Endodermal cell (in vitro differentiated cells): ENCODE results near the gene RINL. TPM values are rescaled to one million over a fixed set of nuclear protein-coding genes. Genes with fewer than 3 reads are reported as not detected.

Experiments
- DNase-seq: peaks from one replicate; pipeline ENCODE4 v3.0.0-alpha.2; 2017
- H3K27ac ChIP-seq: 2 replicates; pipeline ENCODE4 v1.5.1; 2013; ENCODE audit warnings: mild to moderate bottlenecking, low read depth, low read length, moderate library complexity
- H3K27me3 ChIP-seq: 2 replicates; pipeline ENCODE4 v1.6.1; 2013; ENCODE audit warnings: mild to moderate bottlenecking, low read length, moderate library complexity; ENCODE audit not compliant: insufficient read depth, control insufficient read depth, poor library complexity, severe bottlenecking
- H3K36me3 ChIP-seq: 2 replicates; pipeline ENCODE4 v1.7.0; 2013; ENCODE audit warnings: mild to moderate bottlenecking, low read length, moderate library complexity; ENCODE audit not compliant: control insufficient read depth, insufficient read depth
- H3K4me1 ChIP-seq: one replicate; pipeline ENCODE4 v1.7.0; 2013; ENCODE audit warnings: low read length; ENCODE audit not compliant: control insufficient read depth, insufficient read depth
- H3K4me3 ChIP-seq: 2 replicates; pipeline ENCODE4 v1.5.1; 2013; ENCODE audit warnings: mild to moderate bottlenecking, low read length, moderate library complexity
- H3K9ac ChIP-seq: 2 replicates; pipeline ENCODE4 v1.6.1; 2013; ENCODE audit warnings: mild to moderate bottlenecking, low read length, moderate library complexity; ENCODE audit not compliant: poor library complexity, severe bottlenecking; ENCODE audit errors: extremely low read depth
- H3K9me3 ChIP-seq: 2 replicates; pipeline ENCODE4 v1.6.1; 2013; ENCODE audit warnings: mild to moderate bottlenecking, low read length, moderate library complexity; ENCODE audit not compliant: control insufficient read depth
- H3K27ac Mint-ChIP-seq: 2 replicates; pipeline ENCODE4 v1.8.0; 2020; ENCODE audit warnings: mixed read lengths
- H3K27me3 Mint-ChIP-seq: 2 replicates; pipeline ENCODE4 v1.8.0; 2021; ENCODE audit warnings: mild to moderate bottlenecking, mixed read lengths; ENCODE audit not compliant: insufficient read depth
- H3K36me3 Mint-ChIP-seq: 2 replicates; pipeline ENCODE4 v1.8.0; 2020; ENCODE audit warnings: low read depth, mixed read lengths
- H3K4me1 Mint-ChIP-seq: 2 replicates; pipeline ENCODE4 v1.8.0; 2020; ENCODE audit warnings: mixed read lengths
- H3K4me3 Mint-ChIP-seq: 2 replicates; pipeline ENCODE4 v1.8.0; 2020; ENCODE audit warnings: mild to moderate bottlenecking, moderate library complexity, mixed read lengths
- H3K9me3 Mint-ChIP-seq: 2 replicates; pipeline ENCODE4 v1.8.0; 2020; ENCODE audit warnings: mild to moderate bottlenecking, mixed read lengths
- CTCF ChIP-seq: fragments of 200-600 bp; sonication (generic); conservative IDR thresholded peaks from 2 replicates; pipeline ENCODE4 v1.5.0; 2021; ENCODE audit warnings: antibody characterized with exemption, mild to moderate bottlenecking
- WGBS, 2 experiments: methylation state at CpG; one replicate each; pipeline versions ENCODE4 v1.1.5 to v1.1.7; 2013; ENCODE audit warnings: missing lambda C conversion rate in 2 of 2, mixed read lengths in 1 of 2; ENCODE audit not compliant: insufficient coverage in 1 of 2, insufficient read length in 1 of 2; 5-methylcytosine and 5-hydroxymethylcytosine counted together
- total RNA-seq, 2 donors: library from RNA; stranded (reverse); fragmentation: NEBNext Ultra II Directional in 1 of 2; extraction: Animal tissue kit (Norgen Biotek cat#: 25700) in 1 of 2; gene quantifications; 2 replicates in 1 of 2; 3 replicates in 1 of 2; pipeline ENCODE4 v1.2.1, GENCODE V29; 2021

RINL gene
- total RNA-seq, 2 donors from 2014 or later, result 4.8 to 6.7 TPM

GRCh38 chr19:38912600-38913514, 34.8 kb upstream of the RINL start:
- peaks cover 13% of the 10 kb centered on the region for H3K36me3 Mint-ChIP-seq

DNA sequence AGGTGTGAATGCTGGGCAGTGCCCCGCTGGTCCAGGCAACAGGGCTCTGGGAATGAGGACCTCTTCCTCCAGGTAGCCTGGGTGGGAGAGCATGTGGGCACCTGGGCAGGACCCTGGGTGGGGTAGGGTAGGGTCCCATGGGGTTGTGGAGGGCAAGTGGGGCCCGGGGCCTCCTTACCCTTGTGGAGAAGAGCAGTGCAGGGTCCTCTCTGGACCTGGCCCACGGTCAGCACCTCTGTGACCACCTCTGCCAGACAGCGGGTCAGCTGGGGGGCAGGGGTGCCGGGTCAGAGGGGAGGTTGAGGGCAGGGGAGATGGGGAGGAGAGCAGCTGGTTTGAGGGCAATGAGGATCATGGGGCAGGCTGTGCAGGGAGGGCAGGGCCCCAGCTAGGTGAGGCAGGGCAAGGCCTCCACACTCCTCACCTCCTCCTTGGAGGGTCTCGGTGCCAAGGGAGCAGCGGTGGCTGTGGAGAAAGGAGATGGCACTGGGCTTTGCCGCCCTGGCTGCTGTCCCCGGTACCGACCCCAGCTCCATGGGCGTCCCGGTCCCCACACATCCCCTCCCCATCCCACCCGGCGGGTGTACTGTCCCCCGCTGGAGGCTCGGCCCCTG, 33.4 kb upstream of the RINL start:
- H3K27me3 ChIP-seq, result no peaks in the 10 kb centered on the region

More at GRCh38 chr19:38912600-38913514, 34.8 kb upstream of the RINL start:
- peaks cover under 1% of the 10 kb centered on the region for H3K9me3 Mint-ChIP-seq
- Histone ChIP-seq H3K27ac (peak overlapping the region; percentile 70), H3K9ac (no peak overlapping the region), H3K9me3 (no peaks in the 10 kb centered on the region), H3K4me1 (no peaks in the 10 kb centered on the region), H3K4me3 (no peak overlapping the region), H3K27me3 (no peaks in the 10 kb centered on the region), H3K36me3 (peaks cover 5% of the 10 kb centered on the region)
- H3K4me3 Mint-ChIP-seq, result no peak overlapping the region
- no peaks in the 10 kb centered on the region for H3K4me1 Mint-ChIP-seq
- DNase-seq, result no peak
- TF ChIP-seq CTCF, result no peak
- no peak overlapping the region for H3K27ac Mint-ChIP-seq
- WGBS, 2 experiments, result 85 to 90% methylated on average over 12 of the region's 12 CpGs
- peaks cover 12% of the 10 kb centered on the region for H3K27me3 Mint-ChIP-seq

DNA sequence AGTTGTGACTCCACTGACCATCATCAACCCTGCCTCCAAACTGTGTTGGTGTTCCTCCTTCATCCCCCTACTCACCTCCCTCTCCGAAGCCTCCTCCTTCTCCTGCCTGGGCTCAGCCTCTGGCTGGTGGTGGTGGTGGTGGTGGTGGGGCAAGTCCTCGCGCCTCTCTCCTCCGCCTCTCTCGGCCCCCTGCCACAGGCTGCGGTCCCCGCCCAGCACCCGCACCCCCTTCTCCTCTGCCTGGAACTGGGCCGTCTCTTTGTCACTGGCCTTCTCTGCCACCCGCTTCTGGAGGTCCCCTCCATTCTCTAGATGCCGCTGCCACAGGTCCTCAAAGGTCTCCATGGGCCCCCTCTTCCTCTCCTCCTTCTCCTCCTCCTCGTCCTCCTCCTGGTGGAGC, 32.4 kb upstream of the RINL start:
- H3K27ac Mint-ChIP-seq, result no peak overlapping the region
- Histone ChIP-seq H3K27ac (no peak overlapping the region), H3K4me1 (no peaks in the 10 kb centered on the region), H3K36me3 (peaks cover 6% of the 10 kb centered on the region), H3K27me3 (no peaks in the 10 kb centered on the region), H3K9ac (no peak overlapping the region), H3K4me3 (no peak overlapping the region), H3K9me3 (no peaks in the 10 kb centered on the region)
- H3K4me1 Mint-ChIP-seq, result no peaks in the 10 kb centered on the region
- no peak for DNase-seq
- TF ChIP-seq CTCF, result no peak
- WGBS, 2 experiments, result 82 to 95% methylated on average over 10 to 11 of the region's 12 CpGs
- H3K4me3 Mint-ChIP-seq, result no peak overlapping the region
- H3K27me3 Mint-ChIP-seq, result peaks cover 12% of the 10 kb centered on the region
- peaks cover 25% of the 10 kb centered on the region for H3K36me3 Mint-ChIP-seq
- peaks cover 2% of the 10 kb centered on the region for H3K9me3 Mint-ChIP-seq

More for the DNA sequence above, 33.4 kb upstream of the RINL start:
- H3K4me1 Mint-ChIP-seq, result no peaks in the 10 kb centered on the region
- H3K36me3 Mint-ChIP-seq, result peaks cover 25% of the 10 kb centered on the region
- DNase-seq, result no peak
- no peaks in the 10 kb centered on the region for H3K4me1 ChIP-seq
- TF ChIP-seq CTCF, result no peak
- no peak overlapping the region for H3K4me3 ChIP-seq
- H3K27ac Mint-ChIP-seq, result no peak overlapping the region
- H3K9ac ChIP-seq, result no peak overlapping the region
- peak overlapping the region; percentile 38 for H3K27ac ChIP-seq
- H3K27me3 Mint-ChIP-seq, result peaks cover 12% of the 10 kb centered on the region
- WGBS, 2 experiments, result 82 to 96% methylated on average over 8 to 15 of the region's 16 CpGs
- no peaks in the 10 kb centered on the region for H3K9me3 ChIP-seq
- H3K36me3 ChIP-seq, result peaks cover 6% of the 10 kb centered on the region
- no peak overlapping the region for H3K4me3 Mint-ChIP-seq
- peaks cover 2% of the 10 kb centered on the region for H3K9me3 Mint-ChIP-seq
